ENCODE measurements around the gene NPLOC4.

GRCh38 chr17:81641825-81642489 lies 5.0 kb upstream of the NPLOC4 start:
- no peak for TF ChIP-seq CTCF (conservative IDR thresholded peaks at IDR 0.05; ENCODE audit: low read length)
- TF ChIP-seq EZH2phosphoT487 (IDR thresholded peaks at IDR 0.05; ENCODE audit: borderline replicate concordance) = no peak

All from Loucy (cell line).